NCI-H1048 (cell line): ENCODE measurements around the gene RUSC2.
A peak's percentile ranks its signal among the peaks of the same experiment; 100 is the strongest.
"Not testable (repeated sequence)": the region's sequence is repeated elsewhere in the genome, so short reads cannot be mapped to it uniquely, and the experiment has no call there.

Experiments used
- DNase-seq: peaks from one replicate; lab custom pipeline; 2025; lab: John Stamatoyannopoulos, UW

RUSC2 gene

DNA sequence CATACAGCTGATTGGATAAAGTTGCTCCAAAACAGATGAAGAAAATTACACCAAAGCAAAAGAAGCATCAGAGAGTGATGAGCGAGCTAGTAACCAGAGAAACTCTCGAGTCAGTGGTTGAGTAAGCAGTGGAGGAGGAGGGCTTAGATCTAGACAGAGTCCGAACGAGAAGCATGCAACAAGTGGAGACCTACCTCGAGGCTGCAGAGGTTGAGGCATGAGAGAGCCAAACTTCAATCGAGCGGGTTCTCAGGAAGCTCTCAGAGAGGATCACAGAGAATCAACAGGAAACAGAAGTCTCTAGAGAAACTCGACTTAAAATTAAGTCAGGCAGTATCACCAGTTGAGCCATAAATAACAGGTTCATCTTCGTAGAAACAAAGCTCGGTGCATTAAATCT lies 6.1 kb downstream of the RUSC2 start:
- DNase-seq: no peak

DNA sequence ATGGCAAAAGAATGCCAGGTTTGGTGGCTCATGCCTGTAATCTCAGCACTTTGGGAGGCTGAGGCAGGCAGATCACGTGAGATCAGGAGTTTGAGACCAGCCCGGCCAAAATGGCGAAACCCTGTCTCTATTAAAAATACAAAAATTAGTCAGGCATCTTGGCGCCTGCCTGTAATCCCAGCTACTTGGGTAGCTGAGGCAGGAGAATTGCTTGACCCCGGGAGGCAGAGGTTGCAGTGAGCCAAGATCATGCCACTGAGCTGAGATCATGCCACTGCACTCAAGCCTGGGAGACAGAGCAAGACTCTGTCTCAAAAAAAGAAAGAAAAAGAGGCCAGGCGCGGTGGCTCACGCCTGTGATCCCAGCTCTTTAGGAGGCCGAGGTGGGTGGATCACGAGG lies 8.3 kb downstream of the RUSC2 start:
- not testable (repeated sequence) for DNase-seq

DNA sequence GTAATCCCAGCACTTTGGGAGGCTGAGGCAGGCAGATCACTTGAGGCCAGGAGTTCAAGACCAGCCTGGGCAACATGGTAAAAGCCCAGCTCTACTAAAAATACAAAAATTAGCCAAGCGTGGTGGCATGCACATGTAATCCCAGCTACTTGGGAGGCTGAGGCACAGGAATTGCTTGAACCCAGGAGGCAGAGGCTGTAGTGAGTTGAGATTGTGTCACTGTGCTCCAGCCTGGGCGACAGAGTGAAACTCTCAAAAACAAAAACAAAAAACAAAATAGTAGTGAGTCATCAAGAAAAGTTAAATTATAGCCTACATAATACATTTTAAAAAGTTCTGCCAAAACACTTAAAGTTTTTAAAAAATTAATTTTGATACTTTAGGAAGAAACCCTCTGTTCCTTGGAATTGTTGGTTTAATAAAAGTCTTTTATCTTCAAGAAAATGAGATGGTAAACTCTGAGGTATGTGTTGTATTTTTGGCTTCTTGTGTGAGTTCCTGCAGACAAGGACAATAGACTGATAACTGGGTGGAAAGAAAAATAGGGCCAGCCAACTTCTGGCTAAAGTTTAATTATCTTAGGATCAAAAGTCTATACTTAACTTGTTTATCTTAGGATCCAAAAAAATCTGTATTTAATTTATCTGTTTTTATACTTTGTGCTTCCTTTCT lies 9.3 kb downstream of the RUSC2 start:
- no peak for DNase-seq

DNA sequence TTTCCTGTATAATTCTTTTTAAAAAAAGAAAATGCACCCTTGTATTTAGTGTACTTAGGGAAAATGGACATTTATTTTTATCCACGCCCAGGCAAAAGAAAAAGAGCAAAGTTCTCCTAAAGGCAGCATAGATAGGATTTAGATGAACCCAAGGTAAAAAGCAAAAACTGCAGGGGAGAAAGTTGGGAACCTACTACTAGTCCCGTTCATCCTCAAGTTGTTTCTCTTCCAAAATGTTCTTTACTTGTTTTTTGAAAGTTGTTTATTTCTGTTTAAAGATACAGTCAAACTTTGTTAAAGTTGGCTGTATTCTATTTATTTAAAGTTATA lies 9.8 kb downstream of the RUSC2 start:
- no peak for DNase-seq

DNA sequence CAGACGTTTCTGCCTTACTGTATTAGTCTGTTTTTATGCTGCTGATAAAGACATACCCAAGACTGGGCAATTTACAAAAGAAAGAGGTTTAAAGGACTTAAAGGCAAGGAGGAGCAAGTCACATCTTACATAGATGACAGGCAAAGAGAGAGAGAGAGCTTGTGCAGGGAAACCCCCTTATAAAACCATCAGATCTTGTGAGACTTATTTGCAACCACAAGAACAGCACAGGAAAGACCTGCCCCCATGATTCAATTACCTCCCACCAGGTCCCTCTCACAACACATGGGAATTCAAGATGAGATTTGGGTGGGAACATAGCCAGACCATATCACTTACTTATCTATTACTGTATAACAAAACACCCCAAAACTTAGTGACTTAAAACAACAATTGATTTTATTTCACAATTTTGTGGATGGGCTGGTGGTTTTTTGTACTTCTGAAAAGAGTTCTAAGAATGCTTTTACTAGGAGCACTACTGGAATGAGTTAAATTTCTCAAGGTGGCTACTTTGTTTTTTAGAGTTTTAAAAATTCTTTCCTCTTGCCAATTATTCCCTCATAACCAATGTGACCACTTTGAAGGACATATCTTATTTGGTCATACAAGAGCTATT lies 10.3 kb downstream of the RUSC2 start:
- no peak for DNase-seq

DNA sequence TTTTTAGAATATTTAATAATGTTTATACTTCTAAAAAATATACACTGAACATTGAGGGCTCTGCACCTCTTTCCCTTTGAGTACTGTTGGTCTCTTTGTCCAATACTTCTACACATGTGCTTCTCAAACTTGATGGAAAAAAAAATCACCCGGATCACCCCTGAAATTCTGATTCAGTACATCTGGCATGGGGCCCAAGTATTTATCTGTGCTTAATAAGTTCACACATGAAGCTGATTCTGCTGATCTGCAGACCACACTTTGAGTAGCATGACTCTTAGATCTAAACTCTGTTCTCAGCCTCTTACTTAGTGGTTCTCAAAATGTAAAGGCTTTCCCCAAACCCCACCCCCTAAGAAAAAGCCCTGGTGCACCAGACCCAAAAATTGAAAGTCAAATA lies 12.0 kb downstream of the RUSC2 start:
- DNase-seq: no peak

DNA sequence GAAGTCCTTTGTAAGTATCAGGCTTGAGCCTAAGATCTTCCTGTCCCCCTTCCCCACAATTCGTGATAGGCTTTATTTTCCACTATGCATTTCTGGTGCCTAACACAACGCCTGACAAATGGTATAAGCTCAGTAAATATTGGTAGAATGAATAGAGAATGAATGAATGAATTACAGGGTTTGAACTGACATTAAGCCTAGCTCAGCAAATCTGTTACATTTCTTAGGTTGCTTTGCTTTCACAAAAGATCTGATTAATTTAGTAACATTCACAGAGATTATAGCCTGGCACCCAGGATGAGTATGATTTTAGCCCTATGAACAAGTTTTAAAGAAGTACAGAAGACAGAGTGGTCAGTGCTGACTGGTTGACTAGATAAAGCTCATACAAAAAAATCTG lies 16.4 kb downstream of the RUSC2 start:
- DNase-seq: no peak

DNA sequence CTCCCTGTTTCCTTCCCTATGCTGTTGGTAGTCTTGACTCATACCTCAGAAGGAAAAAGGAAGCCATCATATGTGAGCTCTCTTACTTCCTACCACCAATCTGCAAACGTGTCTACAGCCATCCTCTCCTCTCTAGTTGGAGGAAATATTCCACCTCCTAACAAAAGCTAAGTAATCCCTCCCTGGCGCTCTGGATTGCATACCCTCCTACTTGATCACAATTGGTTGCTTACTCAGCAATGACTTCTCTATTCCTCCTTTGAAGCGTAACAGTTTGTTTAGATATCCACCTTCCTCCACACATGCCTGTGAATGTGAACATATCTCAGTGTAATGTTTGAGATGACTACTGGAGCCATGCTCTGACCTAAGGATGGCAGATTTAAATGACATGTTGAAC lies 18.2 kb downstream of the RUSC2 start:
- no peak for DNase-seq

DNA sequence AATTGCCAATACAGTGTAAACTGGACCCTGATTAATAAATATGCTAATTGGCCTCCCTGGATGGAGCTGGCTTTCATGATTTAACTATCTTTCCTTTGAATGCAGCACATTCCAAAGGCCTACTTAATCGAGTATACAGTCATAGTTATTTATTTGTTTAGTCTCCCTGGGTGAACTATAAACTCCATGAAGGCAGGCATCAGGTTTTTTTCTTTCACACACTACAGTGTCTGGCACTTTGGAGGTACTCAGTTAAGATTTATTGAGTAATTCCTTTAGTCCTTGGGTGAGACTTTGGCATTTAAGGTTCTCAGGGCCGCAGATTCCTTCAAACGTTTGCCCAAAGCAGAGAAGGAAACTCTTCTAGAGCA lies 20.5 kb downstream of the RUSC2 start:
- no peak for DNase-seq

DNA sequence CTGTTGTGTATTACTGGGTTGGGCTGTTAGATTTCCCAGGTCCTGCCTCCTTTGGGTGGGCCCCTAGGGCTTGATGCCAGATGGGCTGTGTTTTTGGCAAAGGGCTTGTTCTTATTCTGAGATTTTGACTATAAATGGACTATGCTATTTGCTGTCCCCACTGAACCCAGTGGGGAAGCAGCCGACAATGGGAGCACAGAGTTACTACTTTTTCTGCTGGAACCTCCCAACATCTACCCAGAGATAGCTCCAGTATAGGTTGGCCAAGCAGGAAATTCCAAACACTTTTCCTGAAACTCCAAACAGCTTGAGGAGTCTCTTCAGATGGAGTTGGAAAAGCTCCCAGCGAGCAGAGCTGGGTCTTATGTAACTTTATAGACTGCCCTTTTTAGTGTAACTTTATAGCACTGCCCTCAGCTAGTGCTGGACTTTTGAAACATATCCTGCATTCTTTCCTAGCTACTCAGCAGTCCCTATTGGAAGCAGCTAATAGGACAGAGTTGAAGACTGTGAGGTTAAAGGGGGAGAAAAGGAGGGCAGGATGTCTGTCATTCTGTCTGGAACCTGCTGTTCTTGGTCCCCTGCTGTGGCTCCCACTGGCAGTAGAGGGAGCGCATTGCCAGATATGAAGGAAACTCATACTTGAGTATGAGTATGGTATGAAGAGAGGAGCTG lies 21.0 kb downstream of the RUSC2 start:
- no peak for DNase-seq

DNA sequence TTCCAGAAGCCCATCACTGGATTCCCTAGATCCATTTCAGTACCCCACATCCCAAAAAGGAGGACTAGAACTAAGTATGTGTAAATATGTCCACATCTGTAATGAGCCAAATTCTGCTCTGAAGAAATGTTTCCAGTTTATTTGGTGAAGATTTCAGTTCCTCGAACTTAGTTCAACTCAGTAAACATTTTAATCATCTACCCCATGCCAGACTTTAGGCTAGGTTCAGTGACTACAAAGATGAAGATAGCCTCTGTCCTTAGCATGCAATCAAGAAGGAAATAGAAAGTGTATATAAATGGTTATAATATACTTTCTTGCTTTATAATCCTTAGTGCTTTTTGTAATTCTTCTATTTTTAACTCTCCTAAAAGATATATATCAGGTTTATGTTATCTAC lies 21.5 kb downstream of the RUSC2 start:
- DNase-seq: no peak

DNA sequence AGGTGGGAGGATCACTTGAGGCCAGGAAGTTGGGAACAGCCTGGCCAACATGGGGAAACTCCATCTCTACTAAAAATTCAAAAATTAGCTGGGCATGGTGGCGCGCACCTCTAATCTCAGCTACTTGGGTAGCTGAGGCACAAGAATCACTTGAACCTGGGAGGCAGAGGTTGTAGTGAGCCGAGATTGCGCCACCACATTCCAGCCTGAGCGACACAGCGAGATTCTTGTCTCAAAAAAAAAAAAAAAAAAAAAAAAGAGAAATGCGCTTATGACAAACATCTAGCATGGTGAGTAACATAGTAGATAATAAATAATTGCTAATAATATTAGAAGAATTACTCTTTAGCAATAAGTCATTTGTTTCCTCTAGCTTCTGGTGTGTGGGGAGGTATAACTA lies 25.9 kb downstream of the RUSC2 start:
- DNase-seq: no peak

DNA sequence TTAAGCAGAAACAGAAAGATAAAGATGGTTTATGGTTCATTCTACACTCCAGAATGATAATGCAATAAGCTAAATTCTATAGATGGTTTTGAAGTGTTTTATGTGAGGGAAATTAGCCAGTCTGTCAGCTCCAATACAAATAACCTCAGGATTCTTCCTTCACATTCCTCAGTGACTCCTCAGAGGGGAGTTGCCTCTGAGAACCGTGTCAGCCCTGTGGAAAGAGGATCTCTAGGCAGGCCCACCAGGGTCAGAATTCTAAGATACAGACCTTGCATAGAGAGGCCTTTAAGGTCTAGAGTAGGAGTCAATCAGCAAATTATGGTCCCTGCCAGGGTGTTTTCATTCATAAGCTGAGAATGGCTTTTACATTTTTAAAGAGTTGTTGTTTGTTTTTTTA lies 26.6 kb downstream of the RUSC2 start:
- DNase-seq: no peak

DNA sequence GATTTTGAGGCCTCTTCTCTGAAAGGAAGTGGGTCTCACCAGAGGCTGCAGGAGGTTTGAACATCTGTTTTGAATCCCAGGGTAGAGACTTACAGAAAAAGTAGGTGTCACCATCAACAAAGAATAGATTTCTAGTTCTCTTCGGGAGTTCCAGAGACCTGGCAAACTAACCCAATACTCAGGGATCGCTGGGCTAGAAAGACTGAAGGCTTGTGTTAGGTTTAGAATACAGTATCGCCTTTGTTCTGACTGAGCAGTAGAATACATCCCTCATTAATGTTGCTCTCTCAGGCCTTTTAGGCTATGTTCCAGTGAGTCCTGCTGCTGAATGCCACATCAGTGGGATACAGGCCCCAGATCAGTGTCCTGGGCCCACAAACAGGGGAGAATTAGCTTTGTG lies 27.2 kb downstream of the RUSC2 start:
- no peak for DNase-seq

DNA sequence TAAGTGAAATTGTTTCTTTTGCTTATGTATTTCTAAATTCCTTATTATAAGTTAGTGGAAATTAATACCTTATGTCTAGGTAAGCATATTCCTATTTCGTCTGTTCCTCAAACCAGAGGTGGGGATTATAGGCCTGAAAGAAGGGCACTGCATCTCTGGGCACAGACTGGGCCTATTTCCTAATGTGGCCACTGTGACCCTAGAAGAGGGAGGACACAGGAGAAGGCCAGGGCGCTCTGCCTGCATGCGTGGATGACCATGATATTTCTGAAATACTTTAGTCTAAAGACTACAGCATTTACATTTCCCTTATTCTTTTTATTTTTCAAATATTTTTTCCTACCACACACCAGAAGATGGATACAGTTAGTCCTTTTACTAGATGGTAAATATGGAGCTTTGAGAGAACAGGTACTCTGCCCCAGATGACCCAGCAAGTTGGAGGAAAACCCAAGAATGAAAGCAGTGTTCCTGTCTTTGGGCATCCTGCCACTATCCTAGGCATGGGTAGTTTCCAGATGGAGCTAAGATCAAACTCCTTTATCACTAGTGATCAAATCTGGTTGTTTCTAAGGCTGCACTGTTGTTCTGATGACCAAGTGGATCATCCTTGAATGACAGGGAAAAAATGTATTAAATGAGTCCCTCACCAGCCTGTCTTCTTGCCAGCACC lies 27.8 kb downstream of the RUSC2 start:
- DNase-seq: no peak

DNA sequence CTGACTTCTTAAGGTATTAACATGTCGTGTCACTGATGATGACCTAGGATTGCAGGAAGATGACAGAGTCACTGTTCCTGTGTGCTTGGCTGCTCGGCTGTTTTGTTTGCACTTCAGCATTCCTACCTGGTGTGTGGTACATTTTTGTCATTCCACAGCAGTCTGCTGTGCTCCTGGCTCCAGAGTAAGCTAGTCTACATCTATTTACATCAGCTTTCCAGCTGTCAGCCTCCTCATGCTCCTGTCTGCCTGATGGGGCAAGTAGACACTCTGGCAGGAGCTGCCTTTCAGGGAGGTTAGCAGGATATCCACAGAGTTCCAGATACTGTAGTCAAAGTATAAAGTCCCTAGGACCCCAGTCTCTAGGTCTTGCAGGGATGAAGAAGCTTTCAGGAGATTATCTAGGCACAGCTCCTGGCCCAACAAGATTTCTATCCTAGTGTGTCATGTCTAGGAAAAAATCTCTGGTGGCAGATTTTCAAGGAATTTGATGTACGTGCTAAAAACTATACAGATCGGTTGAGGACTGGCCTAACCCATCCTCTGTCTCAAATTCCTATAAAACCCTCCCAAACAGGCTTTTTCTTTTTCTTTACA lies 28.4 kb downstream of the RUSC2 start:
- DNase-seq: peak; percentile 3

DNA sequence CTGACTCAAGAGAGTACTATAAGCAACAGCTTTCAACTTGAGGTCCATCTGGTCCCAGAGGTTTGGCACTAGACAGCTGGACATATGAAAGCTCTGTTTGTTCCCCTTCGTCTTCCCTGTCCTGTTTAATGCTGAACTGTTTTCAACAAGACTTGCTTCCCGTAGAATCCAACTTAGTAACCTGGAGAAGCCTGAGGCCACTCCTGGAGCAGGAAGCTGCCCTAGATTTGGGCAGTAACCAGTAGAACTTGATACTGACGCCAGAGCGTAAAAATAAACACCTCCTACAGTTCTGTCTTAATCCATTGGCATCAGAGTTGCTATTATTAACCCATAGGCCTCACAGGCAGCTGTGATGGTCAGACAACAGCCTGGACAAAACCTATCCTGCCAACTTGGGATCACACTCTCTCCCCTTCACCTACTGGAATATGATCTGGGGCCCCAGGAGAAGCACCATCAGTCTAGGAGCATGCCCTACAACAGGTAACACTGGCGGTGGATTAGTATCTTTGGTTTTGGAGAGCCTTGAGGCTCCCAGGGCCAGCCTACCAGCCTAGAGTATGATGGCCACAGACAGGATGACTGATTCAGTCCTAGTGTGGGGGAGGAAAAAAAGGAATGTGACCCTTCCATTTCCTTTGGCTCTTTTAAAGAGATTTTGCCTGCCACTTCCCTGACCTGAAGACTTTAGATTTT lies 29.2 kb downstream of the RUSC2 start:
- no peak for DNase-seq

DNA sequence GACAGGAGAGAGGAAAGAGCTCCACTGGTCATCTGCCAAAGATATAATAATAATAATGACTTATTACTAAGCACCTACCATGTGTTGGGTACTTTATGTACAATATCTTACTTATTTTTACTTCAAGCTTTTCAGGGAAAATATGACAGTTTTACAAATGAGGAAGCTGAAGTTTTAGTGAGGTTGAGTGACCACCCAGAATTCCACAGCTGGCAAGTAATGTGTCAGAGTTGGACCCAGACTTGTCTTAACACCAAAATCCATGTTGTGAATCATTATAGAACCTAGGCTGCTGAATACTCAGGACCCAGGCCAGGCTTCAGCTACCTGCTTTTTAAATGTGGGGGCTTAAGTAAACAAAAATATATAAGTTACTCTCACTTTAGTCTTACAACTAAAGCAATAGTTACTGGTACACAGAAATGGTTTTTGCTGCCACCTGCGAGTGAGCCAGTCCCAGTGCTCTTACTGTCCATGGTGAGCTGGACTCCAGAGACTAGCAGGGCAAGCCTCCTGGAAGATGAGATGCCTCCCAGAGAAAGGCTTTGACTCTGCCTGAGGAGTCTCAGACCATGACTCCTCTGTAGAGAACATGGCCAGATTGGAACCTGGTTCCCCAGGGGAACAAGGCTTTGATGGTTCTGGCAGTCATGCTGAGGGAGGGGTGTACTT lies 29.9 kb downstream of the RUSC2 start:
- DNase-seq: no peak

DNA sequence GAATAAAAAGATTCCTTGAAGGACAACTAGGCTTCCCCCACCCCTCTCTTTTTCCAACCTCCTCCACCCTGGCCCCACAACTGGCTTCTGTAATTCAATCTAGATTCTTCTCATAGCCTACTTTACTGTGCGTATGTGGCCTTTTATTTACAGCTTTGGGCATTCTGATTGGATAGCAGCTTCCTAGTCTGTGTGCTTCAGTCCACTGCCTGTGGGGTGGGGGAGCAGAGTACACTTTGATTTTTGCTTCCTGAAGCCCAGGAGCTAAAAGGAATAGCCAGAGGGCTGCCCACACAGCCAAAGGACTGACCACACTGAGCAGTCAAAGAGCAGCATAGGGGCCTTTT lies 30.4 kb downstream of the RUSC2 start:
- no peak for DNase-seq

DNA sequence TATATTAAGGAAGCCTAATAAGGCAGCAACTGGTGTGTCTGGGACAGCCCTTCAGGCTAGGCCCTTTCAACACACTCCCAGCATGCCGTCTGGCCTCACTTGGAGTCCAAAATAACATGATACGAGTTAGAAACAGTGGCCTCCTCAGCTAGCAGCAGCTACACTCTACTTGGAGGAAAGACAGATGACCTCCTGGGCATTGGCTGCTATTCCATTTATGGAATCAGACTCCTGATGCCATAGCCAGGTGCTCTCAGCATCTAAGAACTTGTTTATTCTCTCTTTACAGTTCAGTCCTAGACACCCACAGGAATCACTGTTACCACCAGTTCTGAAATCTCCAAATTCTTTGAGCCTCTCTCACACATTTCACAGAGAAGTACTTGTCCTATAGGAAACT lies 31.8 kb downstream of the RUSC2 start:
- no peak for DNase-seq

DNA sequence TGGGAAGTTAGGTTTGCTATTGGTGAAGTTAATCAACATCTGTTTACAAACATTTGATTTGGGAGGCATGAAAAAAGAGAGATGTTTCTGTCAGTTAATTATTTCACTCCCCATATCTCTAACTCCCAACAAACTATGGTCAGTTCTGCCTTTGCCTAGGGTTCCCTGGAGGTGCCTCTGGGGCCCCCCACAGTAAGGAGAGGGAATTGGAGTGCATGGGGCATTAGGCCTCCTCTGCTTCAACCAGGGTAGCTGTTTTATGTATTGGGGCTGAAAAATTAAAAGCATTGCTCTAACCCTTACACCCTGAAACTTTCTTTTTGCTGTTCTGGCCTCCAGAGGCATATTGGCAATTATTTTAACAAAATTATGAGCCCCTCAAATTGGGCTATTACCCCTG lies 32.3 kb downstream of the RUSC2 start:
- no peak for DNase-seq

DNA sequence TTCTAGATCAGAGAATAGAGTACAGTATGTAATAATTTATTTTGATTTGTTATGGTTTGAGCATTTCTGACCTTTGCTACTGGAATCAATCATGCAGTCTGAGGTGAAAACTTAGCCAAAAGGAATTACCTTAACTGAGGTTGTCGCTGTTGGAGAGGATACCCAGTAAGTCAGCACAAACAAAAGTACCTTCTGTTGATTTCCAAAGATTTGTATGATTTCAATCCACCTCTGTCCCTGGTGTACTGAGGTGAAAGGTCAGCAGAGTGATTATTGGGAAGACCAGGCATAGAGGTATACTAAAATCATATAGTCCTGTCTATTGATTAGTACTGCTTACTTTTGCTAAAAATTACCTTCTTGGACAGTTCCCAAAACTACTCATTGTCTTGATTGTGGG lies 32.8 kb downstream of the RUSC2 start:
- no peak for DNase-seq
